GM18868 (cell line): Measurements from ENCODE around the gene LRRC41.
"Not testable (repeated sequence)": the region's sequence is repeated elsewhere in the genome, so short reads cannot be mapped to it uniquely, and the experiment has no call there.

Source experiments
- ATAC-seq: cut with Tn5 transposase; IDR thresholded peaks from one replicate; pipeline ENCODE4 v1.9.1; 2021; ENCODE audit warnings: mild to moderate bottlenecking, moderate library complexity; ENCODE audit not compliant: unreplicated experiment

The LRRC41 gene

DNA sequence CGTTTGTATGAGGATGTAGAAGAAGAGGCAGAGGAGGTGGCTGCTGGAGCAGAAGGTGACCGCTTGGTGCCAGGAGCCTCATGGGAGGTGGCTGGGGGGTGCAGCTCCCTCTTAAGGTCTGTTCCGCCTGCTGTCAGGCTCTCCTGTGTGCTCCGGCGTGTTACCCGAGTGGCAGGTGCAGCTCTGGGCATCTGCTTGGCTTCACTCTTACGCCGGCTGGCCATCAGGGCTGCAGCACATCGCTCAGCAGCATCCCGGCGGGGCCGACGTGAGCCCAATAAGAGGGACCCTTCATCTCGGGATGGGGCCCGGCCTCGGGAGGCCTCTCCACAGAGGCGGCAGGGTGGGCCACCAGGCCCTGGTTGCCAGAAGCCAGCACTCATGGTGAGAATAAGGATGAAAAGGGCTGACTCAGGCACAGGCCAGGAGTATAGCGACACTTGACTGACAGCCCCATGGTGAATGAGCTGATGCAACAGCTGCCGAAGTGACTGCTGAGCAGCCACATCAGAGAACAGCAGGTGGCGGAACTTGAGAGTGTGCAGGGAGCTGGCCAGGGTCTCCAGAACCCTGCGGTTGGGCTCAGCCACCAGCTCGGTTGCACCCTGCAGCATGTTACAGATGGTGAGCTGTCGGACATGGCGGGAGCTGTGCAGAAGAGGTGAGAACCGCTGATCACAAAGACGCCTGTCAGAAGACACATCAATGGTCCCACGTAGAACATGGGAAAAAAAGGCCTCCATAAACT lies 17.5 kb downstream of the LRRC41 start:
- no peak for ATAC-seq

DNA sequence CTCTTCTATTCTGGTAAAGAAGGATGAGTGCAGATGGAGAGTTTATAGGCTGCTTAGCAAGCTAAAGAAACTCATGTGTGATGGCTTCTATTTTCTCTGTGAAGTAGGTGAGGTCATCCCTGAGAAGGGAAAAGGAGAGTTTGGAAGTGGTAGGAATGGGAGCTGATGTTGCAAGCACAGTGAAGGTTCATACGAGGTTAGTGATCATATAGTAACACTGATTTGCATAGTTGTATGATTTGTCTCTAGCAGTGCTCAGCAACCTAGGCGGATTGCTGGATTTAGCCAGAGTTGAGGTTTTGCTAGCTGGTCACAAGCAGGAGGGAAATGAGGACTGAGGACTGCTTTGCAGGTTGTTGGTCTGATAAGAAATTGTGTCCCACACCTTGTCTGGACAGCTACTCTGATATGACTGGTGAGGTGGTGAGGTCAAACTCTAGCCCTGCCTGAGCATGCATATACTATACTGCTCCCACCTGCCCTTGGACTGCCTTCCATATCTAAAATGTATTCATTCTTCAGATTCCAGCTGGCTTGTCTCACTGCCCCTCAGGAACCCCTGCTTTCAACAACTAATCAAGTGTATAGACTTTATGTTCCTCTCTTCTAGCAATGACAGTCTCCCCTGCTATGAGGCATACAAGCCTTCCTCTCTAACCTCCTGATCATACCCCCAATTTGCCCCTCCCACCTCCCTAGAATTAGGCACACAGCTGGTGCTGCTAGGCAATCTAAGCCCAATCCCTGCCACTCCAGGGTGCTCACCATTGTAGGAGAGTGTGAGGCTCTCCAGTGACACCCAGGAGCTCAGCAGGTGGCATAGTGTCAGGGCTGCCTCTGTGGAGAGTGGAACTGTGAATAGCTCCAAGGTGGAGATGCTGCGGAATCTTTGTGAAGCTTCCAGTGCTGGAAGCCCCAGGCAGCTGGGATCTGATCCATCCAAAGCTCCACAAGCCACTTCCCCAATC lies 18.5 kb downstream of the LRRC41 start:
- no peak for ATAC-seq

DNA sequence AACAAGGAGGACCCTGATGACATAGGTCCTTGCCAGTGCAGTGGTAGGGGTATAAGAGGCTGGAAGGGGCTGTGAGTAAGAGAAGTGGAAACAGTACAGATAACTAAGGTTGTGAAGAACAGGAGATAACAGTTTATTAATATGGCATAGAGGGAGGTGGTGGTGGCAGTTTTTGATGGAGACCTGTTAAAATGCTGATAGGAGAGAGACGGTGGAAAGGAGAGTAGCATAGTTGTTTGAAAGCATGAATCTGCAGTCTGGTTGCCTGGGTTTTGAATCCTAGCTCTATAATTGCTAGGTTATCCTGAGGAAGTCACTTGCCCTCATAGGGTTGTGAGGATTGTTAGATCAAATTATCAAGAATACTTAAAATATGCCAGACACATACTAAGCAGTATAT lies 19.4 kb downstream of the LRRC41 start:
- no peak for ATAC-seq

DNA sequence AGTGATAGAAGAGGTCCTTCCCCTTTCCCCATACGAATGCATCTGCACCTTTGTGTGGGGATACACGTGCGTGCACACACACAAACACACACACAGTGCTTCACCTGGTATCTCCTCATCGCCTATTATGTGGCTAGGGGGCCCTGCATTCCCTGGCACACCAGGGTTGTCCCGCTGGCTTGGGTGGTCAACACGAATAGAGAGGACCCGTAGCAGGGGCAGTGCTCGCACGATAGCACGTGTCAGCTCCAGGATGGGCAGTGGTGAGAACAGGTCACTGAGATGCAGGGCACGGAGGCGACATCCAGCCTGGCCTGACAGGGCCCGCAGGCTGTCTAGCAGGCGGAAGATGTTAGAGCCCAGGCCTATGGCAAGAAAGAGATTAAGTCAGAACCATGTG lies 22.4 kb downstream of the LRRC41 start:
- no peak for ATAC-seq

DNA sequence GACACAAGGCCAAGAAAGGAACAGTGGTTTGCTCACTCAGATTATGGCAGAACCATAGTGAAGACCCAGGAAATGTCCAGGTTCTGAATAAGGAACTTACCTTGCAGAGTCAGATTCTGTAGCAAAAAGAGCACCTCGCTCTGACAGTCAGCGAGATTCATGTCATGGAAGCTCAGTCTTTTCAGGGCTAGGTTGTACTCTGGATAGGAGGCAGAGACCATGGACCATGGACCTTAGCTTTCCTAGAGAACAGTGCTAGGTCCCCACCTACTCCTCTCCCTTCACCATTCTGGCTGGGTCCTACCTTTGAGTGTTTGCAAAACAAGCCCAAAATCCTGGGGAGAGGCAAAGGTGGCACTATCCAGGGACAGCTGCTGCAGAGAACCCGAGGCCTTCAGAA lies 23.3 kb downstream of the LRRC41 start:
- ATAC-seq, result no peak

DNA sequence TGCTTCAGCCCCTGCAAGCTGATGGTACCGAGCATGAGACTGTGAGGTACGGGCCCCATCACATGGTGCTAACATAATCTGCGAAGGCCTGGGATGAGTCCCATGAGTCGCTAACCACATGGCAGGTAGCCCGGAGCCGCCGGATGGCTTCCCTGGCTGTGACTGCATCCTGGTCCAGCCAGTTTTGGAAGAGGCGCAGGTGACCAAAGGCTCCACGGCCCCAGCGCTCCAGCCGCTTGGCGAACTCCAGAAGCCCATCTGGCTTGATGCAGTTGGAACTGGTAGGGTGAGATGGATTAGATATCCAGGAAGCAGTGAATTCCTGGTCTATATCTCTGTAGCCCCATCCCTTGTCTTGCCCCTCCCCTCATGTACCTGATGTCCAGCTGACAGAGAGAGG lies 24.6 kb downstream of the LRRC41 start:
- ATAC-seq, result no peak

DNA sequence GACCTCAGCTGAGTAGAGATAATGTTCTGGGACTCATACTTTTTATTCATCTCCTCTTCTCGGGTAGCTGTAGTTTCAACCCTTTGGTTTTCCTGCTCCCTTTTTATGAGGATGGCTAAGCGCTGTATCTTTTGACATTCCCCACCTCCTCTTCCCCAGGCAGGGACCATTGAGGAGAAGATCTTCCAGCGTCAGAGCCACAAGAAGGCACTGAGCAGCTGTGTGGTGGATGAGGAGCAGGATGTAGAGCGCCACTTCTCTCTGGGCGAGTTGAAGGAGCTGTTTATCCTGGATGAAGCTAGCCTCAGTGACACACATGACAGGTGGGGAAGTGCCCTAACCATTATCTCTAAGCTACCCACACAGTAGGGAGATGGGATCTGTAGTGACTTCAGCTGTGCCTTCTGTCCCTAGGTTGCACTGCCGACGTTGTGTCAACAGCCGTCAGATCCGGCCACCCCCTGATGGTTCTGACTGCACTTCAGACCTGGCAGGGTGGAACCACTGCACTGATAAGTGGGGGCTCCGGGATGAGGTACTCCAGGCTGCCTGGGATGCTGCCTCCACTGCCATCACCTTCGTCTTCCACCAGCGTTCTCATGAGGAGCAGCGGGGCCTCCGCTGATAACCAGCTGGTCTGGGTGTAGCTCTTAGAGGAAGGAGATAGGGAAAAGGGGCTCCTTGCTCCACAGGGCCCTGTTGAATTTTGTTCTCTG lies 25.6 kb downstream of the LRRC41 start:
- no peak for ATAC-seq

DNA sequence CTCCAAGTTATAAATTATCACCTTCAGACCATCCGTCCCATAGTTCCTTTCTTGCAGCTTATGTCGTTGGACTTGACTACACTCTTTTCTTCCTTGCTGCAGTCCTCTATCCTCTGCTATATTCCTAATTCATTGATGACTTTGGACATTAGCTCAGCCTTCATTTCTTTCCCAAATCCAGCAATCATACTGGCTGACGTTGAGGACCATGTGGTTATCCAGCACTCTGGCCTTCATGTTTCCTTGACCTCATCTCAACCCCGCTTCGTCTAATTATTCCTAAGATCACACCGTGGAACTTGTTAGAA lies 28.4 kb downstream of the LRRC41 start:
- ATAC-seq, result no peak

DNA sequence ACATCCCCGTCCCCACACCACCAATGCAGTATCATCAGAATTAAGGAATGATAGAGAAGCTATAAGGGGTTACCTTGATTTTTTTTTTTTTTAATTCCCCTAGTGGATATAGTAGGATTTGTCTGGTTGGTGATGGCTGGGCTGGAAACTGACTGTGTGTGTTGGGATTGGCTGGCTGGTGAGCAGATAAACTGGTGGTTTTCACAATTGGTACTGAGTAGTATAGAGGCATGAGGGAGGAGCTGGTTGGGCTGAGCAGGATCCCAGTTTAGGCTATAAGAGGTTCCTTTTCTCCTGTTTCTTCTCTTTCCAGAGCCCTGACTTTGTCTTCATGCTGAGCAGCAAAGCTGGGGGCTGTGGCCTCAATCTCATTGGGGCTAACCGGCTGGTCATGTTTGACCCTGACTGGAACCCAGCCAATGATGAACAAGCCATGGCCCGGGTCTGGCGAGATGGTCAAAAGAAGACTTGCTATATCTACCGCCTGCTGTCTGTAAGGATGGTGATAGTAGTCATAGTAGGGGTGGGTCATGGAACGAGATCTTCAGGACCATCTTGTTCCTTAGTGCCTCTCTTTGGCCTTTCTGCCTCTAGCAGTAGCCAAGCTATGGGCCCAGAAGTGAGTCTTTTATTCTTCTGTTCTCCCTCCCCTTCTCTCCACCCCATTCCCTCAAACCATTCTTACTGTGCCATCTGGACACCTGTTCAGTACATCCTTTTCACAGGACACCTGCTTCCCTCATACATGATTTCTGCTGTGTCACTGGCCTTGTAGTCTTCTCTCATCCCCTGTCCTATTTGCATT lies 29.0 kb downstream of the LRRC41 start:
- no peak for ATAC-seq

DNA sequence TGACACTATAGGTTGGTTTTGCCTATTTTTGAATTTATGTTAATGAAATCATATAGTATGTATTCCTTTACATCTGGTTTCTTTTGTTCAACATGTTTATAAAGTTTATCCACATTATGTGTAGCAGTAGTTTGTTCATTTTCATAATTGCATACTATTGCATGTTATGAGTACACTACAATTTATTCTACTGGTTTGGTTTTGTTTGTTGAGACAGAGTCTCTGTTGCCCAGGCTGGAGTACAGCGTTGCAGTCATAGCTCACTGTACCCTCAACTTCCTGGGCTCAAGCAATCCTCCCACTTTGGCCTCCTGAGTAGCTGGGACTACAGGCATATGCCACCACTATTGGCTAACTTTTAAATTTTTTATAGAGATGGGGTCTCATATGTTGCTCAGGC lies 34.8 kb downstream of the LRRC41 start:
- ATAC-seq, result no peak

DNA sequence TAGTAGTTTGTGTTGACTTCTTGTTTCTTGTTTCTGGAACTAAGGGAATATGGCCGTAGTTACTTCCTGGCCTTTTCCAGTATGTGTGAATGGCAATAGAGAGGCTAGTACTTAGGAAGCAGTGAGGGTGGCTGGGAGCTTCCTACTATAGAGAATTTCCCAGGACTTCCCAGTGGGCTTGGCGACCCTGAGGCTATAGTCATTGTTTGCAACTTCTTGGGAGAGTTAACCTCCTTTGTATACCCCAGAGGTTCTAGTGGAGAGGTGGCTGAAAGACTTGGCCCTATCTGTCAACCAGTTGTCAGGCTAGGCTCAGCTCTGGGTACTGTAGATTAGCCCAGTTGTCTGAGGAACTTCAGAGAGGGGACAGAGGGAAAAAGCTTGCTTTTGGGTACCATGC lies 40.3 kb downstream of the LRRC41 start:
- ATAC-seq, result no peak

DNA sequence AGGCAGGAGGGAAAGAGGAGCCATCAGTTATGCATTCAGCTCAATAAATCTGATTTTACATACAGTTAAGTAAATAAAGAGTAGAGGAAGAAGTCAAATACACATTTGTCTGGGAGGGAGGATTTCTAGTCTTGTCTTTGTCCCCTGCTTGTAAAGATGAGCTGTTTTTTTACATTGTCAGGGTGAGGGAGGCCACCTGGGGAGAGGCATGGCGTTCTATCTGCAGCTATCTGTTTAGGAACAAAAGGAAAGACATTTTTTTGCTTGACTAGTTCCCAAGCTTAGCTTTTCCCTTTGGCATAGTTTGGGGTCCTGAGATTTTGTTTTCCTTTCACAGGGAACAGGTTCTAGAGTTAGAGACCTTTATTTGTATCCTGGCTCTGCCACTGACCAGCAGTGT lies 40.9 kb downstream of the LRRC41 start:
- ATAC-seq, result no peak

DNA sequence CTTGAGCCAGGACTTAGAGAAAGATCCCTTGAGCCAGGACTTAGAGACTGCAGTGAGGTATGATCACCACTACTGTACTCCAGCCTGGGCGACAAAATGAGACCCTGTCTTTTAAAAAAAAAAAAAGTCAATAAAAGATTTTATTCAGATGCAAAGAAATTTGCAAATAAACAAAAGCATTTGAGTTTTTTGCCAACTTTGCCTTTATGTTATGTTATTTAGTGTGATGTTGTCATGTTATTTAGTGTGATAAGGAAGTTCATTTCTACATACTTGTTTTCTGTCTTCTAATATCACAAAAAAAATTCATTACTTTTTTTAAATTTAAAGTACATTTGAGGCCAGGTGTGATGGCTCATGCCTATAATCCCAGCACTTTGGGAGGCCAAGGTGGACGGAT lies 46.9 kb downstream of the LRRC41 start:
- no peak for ATAC-seq

DNA sequence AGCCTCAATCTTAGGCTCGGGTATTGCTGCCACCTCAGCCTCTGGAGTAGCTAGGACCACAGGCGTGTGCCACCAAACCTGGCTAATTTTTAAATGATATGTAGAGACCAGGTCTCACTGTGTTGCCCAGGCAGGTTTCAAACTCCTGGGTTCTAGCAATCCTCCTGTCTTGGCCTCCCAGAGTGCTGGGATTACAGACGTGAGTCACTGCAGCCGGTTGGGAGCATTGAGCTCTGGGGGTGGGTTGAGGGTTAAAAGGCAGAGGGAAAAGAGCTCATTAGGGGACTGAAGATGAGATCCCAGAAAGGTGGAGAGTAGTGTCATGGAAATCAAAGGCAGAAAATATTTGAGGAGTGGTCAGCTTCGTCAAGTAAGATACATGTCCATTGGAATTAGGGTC lies 48.7 kb downstream of the LRRC41 start:
- ATAC-seq, result no peak

DNA sequence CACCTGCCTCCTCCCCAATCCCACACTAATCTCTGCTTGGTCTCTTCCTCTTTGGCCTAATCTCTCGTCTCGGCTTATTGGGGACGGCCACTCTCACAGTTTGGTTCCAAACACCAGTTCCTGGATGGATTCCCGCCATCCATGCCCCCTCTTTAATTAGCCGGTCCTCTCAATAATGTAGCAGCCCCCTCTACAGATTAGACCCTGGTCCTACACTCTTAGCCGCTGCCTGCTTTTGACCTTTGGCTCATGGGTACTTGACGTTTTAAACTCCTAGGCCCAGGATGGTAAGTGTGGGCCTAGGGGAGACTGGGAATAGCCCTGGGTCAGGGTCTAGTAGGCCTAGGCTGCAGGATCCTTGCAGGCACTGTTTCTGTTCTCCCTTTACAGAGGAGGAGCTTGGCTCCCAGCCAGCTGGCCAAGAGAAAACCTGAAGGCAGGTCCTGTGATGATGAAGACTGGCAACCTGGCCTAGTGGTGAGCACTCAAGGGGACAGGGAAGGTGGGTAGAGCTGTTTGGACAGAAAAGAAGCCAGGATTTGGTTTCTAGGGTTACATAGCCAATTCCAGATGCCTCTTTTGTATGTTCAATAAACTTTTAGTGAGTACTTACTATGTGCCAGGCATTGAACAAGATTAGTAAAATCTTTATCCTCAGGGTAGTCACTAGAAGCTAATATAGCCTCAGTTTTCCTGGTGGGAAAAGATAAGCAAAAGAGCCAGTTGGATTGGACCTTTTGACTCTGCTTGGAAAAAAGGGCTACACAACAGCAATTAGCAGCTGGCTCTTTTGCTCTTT lies 55.1 kb downstream of the LRRC41 start:
- ATAC-seq, result no peak

DNA sequence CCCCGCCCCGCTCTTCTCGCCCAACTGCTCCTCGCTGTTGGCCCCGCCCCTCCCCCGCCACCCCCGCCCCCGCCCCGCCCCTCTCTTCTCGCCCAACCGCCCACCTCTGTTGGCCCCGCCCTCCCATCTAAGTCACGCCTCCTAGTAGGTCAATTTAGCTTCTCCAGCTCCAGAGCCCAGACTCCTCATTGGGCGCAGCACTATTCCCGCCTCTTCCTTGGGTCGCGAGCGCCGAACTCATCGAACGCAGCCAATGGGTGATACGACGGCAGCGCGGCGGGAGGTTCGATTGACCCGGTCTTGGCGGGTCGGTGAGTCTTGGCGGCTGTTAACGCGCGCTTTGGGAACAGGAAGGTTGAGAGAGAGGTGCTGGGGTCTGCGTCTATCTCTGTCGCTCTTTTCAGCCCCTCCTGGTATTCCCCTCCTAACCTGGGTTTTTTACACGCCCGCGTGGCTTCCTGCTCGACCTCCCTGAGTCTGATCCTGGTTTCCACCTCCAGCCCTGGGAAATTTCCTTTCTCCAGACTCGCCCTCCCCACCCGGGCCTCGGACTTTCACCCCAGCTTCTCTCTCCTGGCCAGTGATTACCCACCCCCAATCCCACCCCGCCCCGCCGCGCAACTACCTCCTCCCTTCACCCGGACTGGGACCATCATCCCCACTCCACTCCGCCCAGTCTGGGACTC lies 55.8 kb downstream of the LRRC41 start, which contains the start of gene RAD54L:
Gene RAD54L (plus strand): TSS at position 328 of the 686 bp plus-strand sequence. CDS start 643 bp downstream, outside the sequence.
- ATAC-seq, result peak; percentile 94

DNA sequence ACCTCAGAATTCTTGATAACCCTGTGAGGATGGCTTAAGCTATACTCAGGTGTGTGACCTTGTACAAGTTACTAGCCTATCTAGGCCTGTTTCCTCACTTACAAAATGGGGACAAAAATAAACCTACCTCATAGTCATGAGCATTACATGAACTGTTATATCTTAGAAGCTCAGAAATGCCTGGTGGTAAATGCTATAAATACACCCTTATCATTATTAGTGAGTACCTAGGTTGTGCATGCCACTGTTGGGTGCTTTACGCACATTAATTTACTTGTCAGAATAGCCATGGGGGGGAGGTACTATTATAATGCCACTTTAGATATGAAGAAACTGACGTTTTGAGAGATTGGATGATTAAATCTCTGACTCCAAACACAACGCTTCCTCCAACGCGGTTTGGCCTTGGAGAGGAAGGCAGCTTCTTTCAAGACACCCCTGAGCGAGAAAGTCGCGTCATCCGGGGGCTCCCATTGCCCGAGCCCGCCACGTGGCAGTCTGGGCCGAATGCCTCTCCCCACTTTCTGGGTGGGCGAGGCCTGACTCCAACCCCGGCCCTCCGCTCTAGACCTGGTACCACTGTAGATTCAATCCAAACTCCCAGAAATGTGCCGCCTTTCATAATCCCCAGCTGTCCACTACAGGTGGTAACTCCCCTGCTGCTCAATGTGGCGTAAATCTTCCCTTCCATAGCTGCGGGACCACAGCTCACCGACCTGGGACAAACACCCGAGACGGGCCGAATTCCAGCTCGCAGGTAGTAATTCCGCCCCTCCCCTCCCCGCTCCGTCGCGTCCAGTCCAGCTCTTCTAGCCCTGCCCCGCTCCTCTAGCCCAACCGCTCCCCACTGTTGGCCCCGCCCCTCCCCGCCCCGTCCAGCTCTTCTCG lies 56.6 kb downstream of the LRRC41 start:
- peak; percentile 54 for ATAC-seq

DNA sequence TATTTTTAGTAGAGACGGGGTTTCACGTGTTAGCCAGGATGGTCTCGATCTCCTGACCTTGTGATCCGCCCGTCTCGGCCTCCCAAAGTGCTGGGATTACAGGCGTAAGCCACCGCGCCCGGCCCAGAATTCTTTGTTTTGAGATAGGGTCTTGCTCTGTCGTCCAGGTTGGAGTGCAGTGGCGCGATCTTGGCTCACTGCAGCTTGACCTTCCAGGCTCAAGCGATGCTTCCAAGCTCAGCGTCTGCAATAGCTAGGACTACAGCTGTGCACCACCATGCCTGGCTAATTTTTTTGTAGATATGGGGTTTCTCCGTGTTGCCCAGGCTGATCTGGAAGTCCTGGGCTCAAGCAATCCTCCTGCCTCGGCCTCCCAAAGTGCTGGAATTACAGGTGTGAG lies 57.3 kb downstream of the LRRC41 start:
- ATAC-seq, result not testable (repeated sequence)
